AG10803 (cell line): Measurements from ENCODE around the gene DLG2.

Source experiments
- DNase-seq: peaks from one replicate; pipeline ENCODE4 v3.0.0; 2010; ENCODE audit warnings: low read depth
- H3K4me3 ChIP-seq: 2 replicates; pipeline ENCODE4 v1.5.1; 2011; ENCODE audit warnings: mild to moderate bottlenecking, low read length, control low read depth
- TF ChIP-seq, protein P1 (sequence below): conservative IDR thresholded peaks from 2 replicates; pipeline ENCODE4 v1.5.1; 2011; ENCODE audit warnings: mild to moderate bottlenecking, low read length, control low read depth, inconsistent platforms

DLG2 gene

DNA sequence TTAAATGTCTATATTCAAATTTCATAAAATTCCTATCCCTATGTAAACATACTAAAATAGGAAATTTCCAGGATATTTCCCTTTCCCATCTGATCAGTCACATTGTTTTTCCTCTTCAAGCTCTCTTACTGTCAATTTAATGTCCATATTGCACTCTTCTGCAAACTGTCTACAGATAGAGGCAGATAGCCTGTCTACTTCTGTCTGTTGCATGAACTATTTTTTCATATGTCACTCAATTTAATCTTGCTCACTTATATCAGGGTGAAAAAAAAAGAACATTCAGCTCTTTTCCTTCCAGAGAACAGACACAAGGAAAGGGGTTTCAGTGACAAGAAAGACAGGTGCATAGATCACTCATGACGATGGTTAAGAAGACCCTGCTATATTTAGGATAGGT lies 1327.1 kb downstream of the DLG2 start:
- no peak for DNase-seq
- TF ChIP-seq, protein P1, sequence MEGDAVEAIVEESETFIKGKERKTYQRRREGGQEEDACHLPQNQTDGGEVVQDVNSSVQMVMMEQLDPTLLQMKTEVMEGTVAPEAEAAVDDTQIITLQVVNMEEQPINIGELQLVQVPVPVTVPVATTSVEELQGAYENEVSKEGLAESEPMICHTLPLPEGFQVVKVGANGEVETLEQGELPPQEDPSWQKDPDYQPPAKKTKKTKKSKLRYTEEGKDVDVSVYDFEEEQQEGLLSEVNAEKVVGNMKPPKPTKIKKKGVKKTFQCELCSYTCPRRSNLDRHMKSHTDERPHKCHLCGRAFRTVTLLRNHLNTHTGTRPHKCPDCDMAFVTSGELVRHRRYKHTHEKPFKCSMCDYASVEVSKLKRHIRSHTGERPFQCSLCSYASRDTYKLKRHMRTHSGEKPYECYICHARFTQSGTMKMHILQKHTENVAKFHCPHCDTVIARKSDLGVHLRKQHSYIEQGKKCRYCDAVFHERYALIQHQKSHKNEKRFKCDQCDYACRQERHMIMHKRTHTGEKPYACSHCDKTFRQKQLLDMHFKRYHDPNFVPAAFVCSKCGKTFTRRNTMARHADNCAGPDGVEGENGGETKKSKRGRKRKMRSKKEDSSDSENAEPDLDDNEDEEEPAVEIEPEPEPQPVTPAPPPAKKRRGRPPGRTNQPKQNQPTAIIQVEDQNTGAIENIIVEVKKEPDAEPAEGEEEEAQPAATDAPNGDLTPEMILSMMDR = no peak
- H3K4me3 ChIP-seq = no peak overlapping the region

- TF ChIP-seq, protein P1 = no peak
- DNase-seq = no peak
- H3K4me3 ChIP-seq = no peak overlapping the region
Observed at GRCh38 chr11:84297570-84297969, 1329.6 kb downstream of the DLG2 start.

GRCh38 chr11:84295815-84296214 lies 1331.3 kb downstream of the DLG2 start:
- no peak for DNase-seq
- no peak overlapping the region for H3K4me3 ChIP-seq
- TF ChIP-seq, protein P1 = no peak

DNA sequence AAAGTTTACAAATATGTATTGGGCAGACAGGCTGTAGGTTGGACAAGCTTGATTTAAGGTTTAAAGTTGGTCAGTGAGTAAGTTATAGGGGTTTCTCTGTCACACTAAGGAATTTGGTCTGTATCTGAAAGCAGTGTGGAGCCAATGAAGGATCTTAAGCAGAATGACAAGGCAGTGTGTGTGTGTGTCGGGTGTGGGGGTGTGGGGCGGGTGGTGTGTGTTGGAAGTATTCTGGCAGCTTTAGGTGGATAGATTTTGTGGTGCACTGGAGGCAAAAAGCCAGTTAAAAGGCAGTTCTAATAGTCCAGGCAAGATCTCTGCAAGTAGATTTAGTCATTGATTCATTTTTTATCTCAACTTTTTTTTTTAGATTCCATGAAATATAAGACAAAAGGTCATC lies 1334.2 kb downstream of the DLG2 start:
- no peak overlapping the region for H3K4me3 ChIP-seq
- TF ChIP-seq, protein P1 = no peak
- no peak for DNase-seq

GRCh38 chr11:84292006-84292405 lies 1335.1 kb downstream of the DLG2 start:
- peak; percentile 34 for DNase-seq
- no peak overlapping the region for H3K4me3 ChIP-seq
- TF ChIP-seq, protein P1 = no peak

DNA sequence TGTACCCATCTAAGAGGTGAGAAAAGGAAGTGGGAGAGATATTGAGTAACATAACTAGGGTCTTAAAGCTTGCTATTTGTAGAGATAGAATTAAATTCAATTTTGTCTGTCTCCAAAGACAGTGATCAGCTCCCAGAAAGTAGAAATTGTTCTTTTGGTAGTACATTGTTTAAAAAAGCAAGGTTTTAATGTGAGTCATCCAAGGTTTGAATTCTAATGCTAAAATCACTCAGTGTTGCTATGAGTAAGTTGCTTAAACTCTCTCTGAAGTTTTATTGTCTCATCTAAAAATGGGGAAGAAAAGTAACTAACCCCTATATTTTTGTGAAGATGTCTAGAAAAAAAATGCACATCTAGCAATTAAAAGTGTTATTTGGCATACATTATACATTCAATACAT lies 1336.5 kb downstream of the DLG2 start:
- DNase-seq = peak; percentile 17
- H3K4me3 ChIP-seq = no peak overlapping the region
- TF ChIP-seq, protein P1 = no peak

DNA sequence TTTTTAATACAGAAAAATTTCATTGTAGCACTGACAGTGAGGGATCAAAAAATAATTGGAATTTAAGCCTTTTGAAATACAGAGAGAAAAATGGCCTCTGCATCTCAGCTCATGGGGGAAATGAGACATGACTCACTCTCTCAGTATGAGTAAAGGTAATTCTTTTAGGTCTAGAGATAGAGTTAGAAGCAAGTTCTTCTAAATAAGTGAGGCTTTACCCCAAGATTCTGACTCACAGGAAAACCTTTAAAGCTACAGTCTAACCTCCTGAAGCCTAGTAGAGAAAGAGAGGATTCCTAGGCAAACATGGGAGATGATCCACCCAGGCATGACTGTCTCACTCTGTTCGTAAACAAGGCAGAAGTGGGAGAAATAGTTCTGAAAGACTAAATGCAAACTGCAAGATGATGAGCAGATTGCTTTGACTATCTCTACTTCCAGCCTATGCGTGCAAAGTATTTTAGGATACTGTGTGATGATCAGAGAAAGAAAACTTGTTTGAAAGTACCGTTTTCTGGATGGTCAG lies 1337.7 kb downstream of the DLG2 start:
- TF ChIP-seq, protein P1 = no peak
- H3K4me3 ChIP-seq = no peak overlapping the region
- peak; percentile 32 for DNase-seq
